HEK293 (cell line): ENCODE results near the gene CMTM8.

Experiments
- CTCF ChIP-seq: fragments of 450-650 bp; formaldehyde crosslinking; IDR thresholded peaks from 2 replicates; pipeline ENCODE4 v1.5.1; 2016; ENCODE audit warnings: missing biosample characterization, missing genetic modification characterization
- HOXC10 ChIP-seq: sonication (generic); formaldehyde crosslinking; IDR thresholded peaks from 2 replicates; pipeline ENCODE4 v1.8.1; 2023; ENCODE audit warnings: mild to moderate bottlenecking, missing genetic modification reagents
- INSM2 ChIP-seq: fragments of 450-650 bp; formaldehyde crosslinking; IDR thresholded peaks from 2 replicates; pipeline ENCODE4 v1.5.1; 2016; ENCODE audit warnings: missing biosample characterization, missing genetic modification characterization
- PBX3 ChIP-seq: sonication (generic); formaldehyde crosslinking; IDR thresholded peaks from 2 replicates; pipeline ENCODE4 v1.8.1; 2022; ENCODE audit warnings: mild to moderate bottlenecking, moderate library complexity, missing genetic modification reagents
- SP2 ChIP-seq: fragments of 450-650 bp; formaldehyde crosslinking; IDR thresholded peaks from 2 replicates; pipeline ENCODE4 v1.5.1; 2016; ENCODE audit warnings: missing biosample characterization, missing genetic modification characterization
- ZBTB10 ChIP-seq: fragments of 450-650 bp; formaldehyde crosslinking; IDR thresholded peaks from 2 replicates; pipeline ENCODE4 v1.5.1; 2016; ENCODE audit warnings: missing biosample characterization, missing genetic modification characterization
- ZNF114 ChIP-seq: fragments of 450-650 bp; formaldehyde crosslinking; IDR thresholded peaks from 2 replicates; pipeline ENCODE4 v1.5.0; 2017; ENCODE audit warnings: missing biosample characterization, missing genetic modification characterization
- ZNF350 ChIP-seq: fragments of 450-650 bp; formaldehyde crosslinking; IDR thresholded peaks from 2 replicates; pipeline ENCODE4 v1.5.0; 2017; ENCODE audit warnings: missing biosample characterization, mild to moderate bottlenecking, missing genetic modification characterization
- ZNF398 ChIP-seq: fragments of 450-650 bp; formaldehyde crosslinking; IDR thresholded peaks from 2 replicates; pipeline ENCODE4 v1.5.1; 2017; ENCODE audit warnings: missing biosample characterization, missing genetic modification characterization
- ZNF549 ChIP-seq: fragments of 450-650 bp; IDR thresholded peaks from 2 replicates; pipeline ENCODE4 v1.5.1; 2018; ENCODE audit warnings: missing biosample characterization, missing genetic modification characterization, mild to moderate bottlenecking, inconsistent platforms, moderate library complexity
- ZNF660 ChIP-seq: fragments of 450-650 bp; IDR thresholded peaks from 2 replicates; pipeline ENCODE4 v1.5.1; 2018; ENCODE audit warnings: missing biosample characterization, mild to moderate bottlenecking, missing genetic modification characterization
- ZNF747 ChIP-seq: fragments of 450-650 bp; formaldehyde crosslinking; IDR thresholded peaks from 2 replicates; pipeline ENCODE4 v1.5.1; 2016; ENCODE audit warnings: missing biosample characterization, missing genetic modification characterization
- ZNF777 ChIP-seq: fragments of 450-650 bp; formaldehyde crosslinking; IDR thresholded peaks from 2 replicates; pipeline ENCODE4 v1.5.1; 2017; ENCODE audit warnings: missing biosample characterization, missing genetic modification characterization, borderline replicate concordance

GRCh38 chr3:32410367-32411246 lies 172.1 kb downstream of the CMTM8 start:
- TF ChIP-seq CTCF (tag by site-specific recombination) = no peak
- TF ChIP-seq ZNF747 (tag by site-specific recombination) = no peak
- TF ChIP-seq ZNF549 (tag by site-specific recombination) = no peak
- TF ChIP-seq PBX3 (CRISPR knock-in tag) = no peak
- TF ChIP-seq ZNF777 = no peak
- no peak for TF ChIP-seq ZBTB10
- TF ChIP-seq ZNF114 (tag by site-specific recombination) = no peak
- TF ChIP-seq ZNF660 (tag by site-specific recombination) = no peak
- TF ChIP-seq HOXC10 (CRISPR knock-in tag) = no peak
- no peak for TF ChIP-seq ZNF350 (tag by site-specific recombination)
- no peak for TF ChIP-seq SP2 (tag by site-specific recombination)
- no peak for TF ChIP-seq INSM2 (tag by site-specific recombination)
- no peak for TF ChIP-seq ZNF398 (tag by site-specific recombination)
